Astrocyte (in vitro differentiated cells and primary cell): ENCODE data around the gene TIGD4. TPM values are rescaled to one million over a fixed set of nuclear protein-coding genes. Genes with fewer than 3 reads are reported as not detected.
A peak's percentile ranks its signal among the peaks of the same experiment; 100 is the strongest.

Source experiments
- DNase-seq: peaks from one replicate; pipeline ENCODE4 v3.0.0-alpha.2; 2010; ENCODE audit warnings: low read depth
- FAIRE-seq: peaks from 2 replicates; lab custom pipeline; 2011; peaks lifted over from hg19 to GRCh38; lab: Jason Lieb, UNC
- H2AFZ ChIP-seq: 2 replicates; pipeline ENCODE4 v1.6.0; 2012; ENCODE audit warnings: low read depth, low read length, inconsistent platforms
- H3K27ac ChIP-seq: 2 replicates; pipeline ENCODE4 v1.5.1; 2011; ENCODE audit warnings: low read depth, low read length, inconsistent platforms
- H3K27me3 ChIP-seq: 2 replicates; pipeline ENCODE4 v1.6.0; 2011; ENCODE audit warnings: low read length, inconsistent platforms; ENCODE audit not compliant: insufficient read depth
- H3K36me3 ChIP-seq: 2 replicates; pipeline ENCODE4 v1.5.1; 2011; ENCODE audit warnings: low read length, inconsistent platforms; ENCODE audit not compliant: insufficient read depth
- H3K4me1 ChIP-seq: 2 replicates; pipeline ENCODE4 v1.5.1; 2011; ENCODE audit warnings: low read length, inconsistent platforms; ENCODE audit not compliant: insufficient read depth
- H3K4me2 ChIP-seq: 2 replicates; pipeline ENCODE4 v1.6.0; 2012; ENCODE audit warnings: low read length, inconsistent platforms
- H3K4me3 ChIP-seq: 2 replicates; pipeline ENCODE4 v1.5.1; 2011; ENCODE audit warnings: low read depth, mild to moderate bottlenecking, low read length, inconsistent platforms; ENCODE audit not compliant: insufficient read depth
- H3K79me2 ChIP-seq: 2 replicates; pipeline ENCODE4 v1.6.0; 2012; ENCODE audit warnings: mild to moderate bottlenecking, low read length, inconsistent platforms; ENCODE audit not compliant: insufficient read depth
- H3K9ac ChIP-seq: 2 replicates; pipeline ENCODE4 v1.6.0; 2012; ENCODE audit warnings: mild to moderate bottlenecking, low read length, inconsistent platforms
- H3K9me3 ChIP-seq: 2 replicates; pipeline ENCODE4 v1.5.1; 2012; ENCODE audit warnings: low read depth, mild to moderate bottlenecking, low read length, inconsistent platforms; ENCODE audit not compliant: insufficient read depth
- H4K20me1 ChIP-seq: 2 replicates; pipeline ENCODE4 v1.6.0; 2012; ENCODE audit warnings: low read length, inconsistent platforms; ENCODE audit not compliant: insufficient read depth
- H3K27ac Mint-ChIP-seq: one replicate; pipeline ENCODE4 v1.8.0; 2021; ENCODE audit warnings: mild to moderate bottlenecking, mixed read lengths; ENCODE audit not compliant: unreplicated experiment
- H3K27me3 Mint-ChIP-seq: one replicate; pipeline ENCODE4 v1.8.0; 2021; ENCODE audit warnings: low read depth, mixed read lengths; ENCODE audit not compliant: unreplicated experiment
- H3K36me3 Mint-ChIP-seq: one replicate; pipeline ENCODE4 v1.8.0; 2021; ENCODE audit warnings: low read depth, mixed read lengths; ENCODE audit not compliant: unreplicated experiment
- H3K4me1 Mint-ChIP-seq: one replicate; pipeline ENCODE4 v1.8.0; 2021; ENCODE audit warnings: low read depth, mixed read lengths; ENCODE audit not compliant: unreplicated experiment
- H3K4me3 Mint-ChIP-seq: one replicate; pipeline ENCODE4 v1.8.0; 2021; ENCODE audit warnings: mild to moderate bottlenecking, moderate library complexity, mixed read lengths; ENCODE audit not compliant: unreplicated experiment
- H3K9me3 Mint-ChIP-seq: one replicate; pipeline ENCODE4 v1.8.0; 2021; ENCODE audit warnings: mild to moderate bottlenecking, mixed read lengths; ENCODE audit not compliant: unreplicated experiment
- EZH2 ChIP-seq: IDR thresholded peaks from 2 replicates; pipeline ENCODE4 v1.6.1; 2012; ENCODE audit warnings: mild to moderate bottlenecking, low read length, inconsistent platforms; ENCODE audit not compliant: insufficient read depth
- total RNA-seq: library from RNA; stranded (reverse); gene quantifications from 2 replicates; pipeline ENCODE4 v1.2.1, GENCODE V29; 2021
- TF ChIP-seq, protein P1 (sequence below): IDR thresholded peaks from 2 replicates; pipeline ENCODE4 v1.5.1; 2011; ENCODE audit warnings: low read depth, mild to moderate bottlenecking, inconsistent platforms, low read length, moderate library complexity; ENCODE audit not compliant: insufficient read depth

The TIGD4 gene
- total RNA-seq, 1 donor from 2014 or later = 0.23 TPM

GRCh38 chr4:152803541-152803940 is 24.0 kb upstream of the TIGD4 start:
- Mint-ChIP-seq H3K27ac (no peak overlapping the region), H3K27me3 (no peaks in the 10 kb centered on the region), H3K9me3 (no peaks in the 10 kb centered on the region), H3K4me3 (no peak overlapping the region), H3K36me3 (peaks cover 3% of the 10 kb centered on the region), H3K4me1 (peaks cover 14% of the 10 kb centered on the region)
- no peaks in the 10 kb centered on the region for H3K36me3 ChIP-seq
- H4K20me1 ChIP-seq = peaks cover 80% of the 10 kb centered on the region
- peaks cover 70% of the 10 kb centered on the region for H3K79me2 ChIP-seq
- H3K27me3 ChIP-seq = no peaks in the 10 kb centered on the region
- H3K27ac ChIP-seq = no peak overlapping the region
- no peak overlapping the region for H2AFZ ChIP-seq
- H3K4me2 ChIP-seq = no peak overlapping the region
- no peak overlapping the region for H3K9ac ChIP-seq
- no peak for TF ChIP-seq EZH2
- TF ChIP-seq, protein P1, sequence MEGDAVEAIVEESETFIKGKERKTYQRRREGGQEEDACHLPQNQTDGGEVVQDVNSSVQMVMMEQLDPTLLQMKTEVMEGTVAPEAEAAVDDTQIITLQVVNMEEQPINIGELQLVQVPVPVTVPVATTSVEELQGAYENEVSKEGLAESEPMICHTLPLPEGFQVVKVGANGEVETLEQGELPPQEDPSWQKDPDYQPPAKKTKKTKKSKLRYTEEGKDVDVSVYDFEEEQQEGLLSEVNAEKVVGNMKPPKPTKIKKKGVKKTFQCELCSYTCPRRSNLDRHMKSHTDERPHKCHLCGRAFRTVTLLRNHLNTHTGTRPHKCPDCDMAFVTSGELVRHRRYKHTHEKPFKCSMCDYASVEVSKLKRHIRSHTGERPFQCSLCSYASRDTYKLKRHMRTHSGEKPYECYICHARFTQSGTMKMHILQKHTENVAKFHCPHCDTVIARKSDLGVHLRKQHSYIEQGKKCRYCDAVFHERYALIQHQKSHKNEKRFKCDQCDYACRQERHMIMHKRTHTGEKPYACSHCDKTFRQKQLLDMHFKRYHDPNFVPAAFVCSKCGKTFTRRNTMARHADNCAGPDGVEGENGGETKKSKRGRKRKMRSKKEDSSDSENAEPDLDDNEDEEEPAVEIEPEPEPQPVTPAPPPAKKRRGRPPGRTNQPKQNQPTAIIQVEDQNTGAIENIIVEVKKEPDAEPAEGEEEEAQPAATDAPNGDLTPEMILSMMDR = no peak
- H3K4me1 ChIP-seq = no peaks in the 10 kb centered on the region
- DNase-seq (no peak), FAIRE-seq (no peak)
- H3K4me3 ChIP-seq = no peak overlapping the region
- H3K9me3 ChIP-seq = no peaks in the 10 kb centered on the region

- Histone ChIP-seq H3K9ac (no peak overlapping the region), H2AFZ (no peak overlapping the region), H3K36me3 (no peaks in the 10 kb centered on the region), H3K79me2 (peaks cover 83% of the 10 kb centered on the region), H3K27ac (no peak overlapping the region), H3K27me3 (no peaks in the 10 kb centered on the region), H3K4me2 (no peak overlapping the region), H3K9me3 (no peaks in the 10 kb centered on the region), H3K4me3 (no peak overlapping the region), H4K20me1 (peaks cover 58% of the 10 kb centered on the region), H3K4me1 (no peaks in the 10 kb centered on the region)
- Mint-ChIP-seq H3K4me1 (peaks cover under 1% of the 10 kb centered on the region), H3K27me3 (no peaks in the 10 kb centered on the region), H3K27ac (no peak overlapping the region), H3K4me3 (no peak overlapping the region), H3K36me3 (no peaks in the 10 kb centered on the region), H3K9me3 (no peaks in the 10 kb centered on the region)
- no peak for TF ChIP-seq EZH2
- TF ChIP-seq, protein P1 = no peak
- DNase-seq = no peak
- no peak for FAIRE-seq
Measured at GRCh38 chr4:152795891-152796290, 16.4 kb upstream of the TIGD4 start.

GRCh38 chr4:152786627-152787026 is 7.1 kb upstream of the TIGD4 start:
- Mint-ChIP-seq H3K9me3 (no peaks in the 10 kb centered on the region), H3K4me1 (peaks cover 11% of the 10 kb centered on the region), H3K27ac (no peak overlapping the region), H3K36me3 (no peaks in the 10 kb centered on the region), H3K4me3 (no peak overlapping the region), H3K27me3 (no peaks in the 10 kb centered on the region)
- Histone ChIP-seq H3K79me2 (peaks cover 92% of the 10 kb centered on the region), H3K27me3 (no peaks in the 10 kb centered on the region), H3K4me2 (no peak overlapping the region), H4K20me1 (peaks cover 92% of the 10 kb centered on the region), H3K9ac (no peak overlapping the region), H2AFZ (no peak overlapping the region), H3K4me1 (peaks cover 6% of the 10 kb centered on the region), H3K36me3 (peaks cover 4% of the 10 kb centered on the region), H3K9me3 (no peaks in the 10 kb centered on the region), H3K27ac (no peak overlapping the region), H3K4me3 (no peak overlapping the region)
- DNase-seq (no peak), FAIRE-seq (peak; percentile 26)
- TF ChIP-seq, protein P1 = no peak
- TF ChIP-seq EZH2 = no peak
